ENCODE results near the gene DACT3. TPM values are rescaled to one million over a fixed set of nuclear protein-coding genes. Genes with fewer than 3 reads are reported as not detected.

Gene DACT3
- total RNA-seq, 1 experiment from 2014 or later = 1.9 TPM

DNA sequence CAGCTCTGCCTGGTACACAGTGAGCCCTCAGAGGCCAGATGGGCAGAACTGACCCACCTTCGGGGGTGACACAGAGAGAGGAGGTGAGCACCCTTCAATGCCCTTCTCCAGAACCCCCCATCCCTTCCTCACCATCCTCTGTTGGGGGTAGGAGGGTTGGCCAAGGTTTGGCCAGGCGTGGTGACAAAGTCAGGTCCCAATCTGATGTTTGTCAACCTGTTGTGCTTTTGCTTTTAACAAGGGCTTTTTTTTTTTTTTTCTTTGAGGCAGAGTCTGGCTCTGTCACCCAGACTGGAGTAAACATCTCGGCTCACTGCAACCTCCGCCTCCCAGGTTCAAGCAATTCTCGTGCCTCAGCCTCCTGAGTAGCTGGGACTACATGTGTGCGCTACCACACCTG lies 43.4 kb downstream of the DACT3 start:
- ChIA-PET POLR2A (ENCODE audit: unreplicated experiment) (no interaction called here), CTCF (interaction anchor here (0.5 to 1.2 kb wide), 3 partner anchors 10 to 136 kb away, joined by 3 to 16 read pairs (median 4); partner anchors contain the start of gene DACT3)
- BruUV-seq (replicated peaks) = no TSS peak
- H3K4me3 ChIP-seq (ENCODE audit: low read length) = no peak overlapping the region
- H3K4me2 ChIP-seq (ENCODE audit: low read length) = no peak overlapping the region
- intact Hi-C loops (cut with micrococcal nuclease) = no loop called here
- no peaks in the 10 kb centered on the region for H3K27me3 ChIP-seq (ENCODE audit: low read length)
- TF ChIP-seq, protein P1, sequence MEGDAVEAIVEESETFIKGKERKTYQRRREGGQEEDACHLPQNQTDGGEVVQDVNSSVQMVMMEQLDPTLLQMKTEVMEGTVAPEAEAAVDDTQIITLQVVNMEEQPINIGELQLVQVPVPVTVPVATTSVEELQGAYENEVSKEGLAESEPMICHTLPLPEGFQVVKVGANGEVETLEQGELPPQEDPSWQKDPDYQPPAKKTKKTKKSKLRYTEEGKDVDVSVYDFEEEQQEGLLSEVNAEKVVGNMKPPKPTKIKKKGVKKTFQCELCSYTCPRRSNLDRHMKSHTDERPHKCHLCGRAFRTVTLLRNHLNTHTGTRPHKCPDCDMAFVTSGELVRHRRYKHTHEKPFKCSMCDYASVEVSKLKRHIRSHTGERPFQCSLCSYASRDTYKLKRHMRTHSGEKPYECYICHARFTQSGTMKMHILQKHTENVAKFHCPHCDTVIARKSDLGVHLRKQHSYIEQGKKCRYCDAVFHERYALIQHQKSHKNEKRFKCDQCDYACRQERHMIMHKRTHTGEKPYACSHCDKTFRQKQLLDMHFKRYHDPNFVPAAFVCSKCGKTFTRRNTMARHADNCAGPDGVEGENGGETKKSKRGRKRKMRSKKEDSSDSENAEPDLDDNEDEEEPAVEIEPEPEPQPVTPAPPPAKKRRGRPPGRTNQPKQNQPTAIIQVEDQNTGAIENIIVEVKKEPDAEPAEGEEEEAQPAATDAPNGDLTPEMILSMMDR (conservative IDR thresholded peaks at IDR 0.05; ENCODE audit: low read depth, low read length) = no peak
- TF ChIP-seq EZH2phosphoT487 (IDR thresholded peaks at IDR 0.05; ENCODE audit: borderline replicate concordance, low read length) = no peak
- TF ChIP-seq EZH2 (IDR thresholded peaks at IDR 0.05; ENCODE audit: low read length, unreplicated experiment) = no peak
- no peaks in the 10 kb centered on the region for H3K36me3 ChIP-seq (ENCODE audit: low read depth, low read length)
- ATAC-seq = no peak
- H3K9me2 ChIP-seq (replicated peaks; ENCODE audit: low read length) = no peaks in the 10 kb centered on the region
- no peak overlapping the region for H3K27ac ChIP-seq (ENCODE audit: low read length)
- no peak for DNase-seq
- H3F3A ChIP-seq (ENCODE audit: low read length, unreplicated experiment) = no peaks in the 10 kb centered on the region
- H2AFZ ChIP-seq (ENCODE audit: low read length) = no peak overlapping the region
- H4K20me1 ChIP-seq (ENCODE audit: low read length) = no peaks in the 10 kb centered on the region
- no peaks in the 10 kb centered on the region for H3K9me3 ChIP-seq (ENCODE audit: low read length)
- H3K9ac ChIP-seq (ENCODE audit: low read length) = no peak overlapping the region
- no peaks in the 10 kb centered on the region for H3K79me2 ChIP-seq (ENCODE audit: low read length)
- H3K4me1 ChIP-seq (ENCODE audit: insufficient read depth, low read length) = no peaks in the 10 kb centered on the region

DNA sequence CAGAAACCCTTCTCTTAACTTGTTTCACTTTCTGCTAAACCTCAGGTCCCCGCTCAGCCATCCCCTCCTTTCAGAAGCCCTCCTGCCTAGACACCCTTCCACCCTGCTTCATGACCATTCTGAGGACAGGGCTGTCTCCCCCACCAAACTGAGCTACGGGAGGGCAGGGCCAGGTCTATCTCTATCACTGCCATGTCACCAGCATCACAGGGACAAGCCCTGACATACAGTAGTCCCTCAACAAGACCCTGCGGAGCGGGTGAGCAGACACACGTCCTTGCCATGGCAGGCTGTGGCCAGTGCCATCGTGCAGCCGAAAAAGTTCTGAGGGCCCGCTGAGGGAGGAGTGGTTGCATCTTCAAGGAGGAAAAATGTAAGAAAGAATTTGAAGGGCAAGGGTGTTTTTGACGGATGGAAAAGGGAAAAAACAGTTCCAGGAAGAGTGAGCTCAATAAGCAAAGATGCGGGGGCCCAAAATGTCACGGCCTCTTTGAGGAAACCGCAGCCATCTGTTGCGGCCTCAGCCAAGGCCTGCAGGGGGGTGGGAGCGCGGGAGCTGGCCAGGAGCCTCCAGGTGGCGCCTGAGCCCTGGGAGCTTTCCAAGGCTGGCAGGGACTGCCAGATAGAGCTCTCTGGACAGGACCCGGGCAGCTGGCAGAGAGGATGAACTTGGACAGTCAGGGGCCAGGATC lies 44.2 kb downstream of the DACT3 start:
- no peak overlapping the region for H3K27ac ChIP-seq (ENCODE audit: low read length)
- H3K9me2 ChIP-seq (replicated peaks; ENCODE audit: low read length) = no peaks in the 10 kb centered on the region
- no peak overlapping the region for H3K4me3 ChIP-seq (ENCODE audit: low read length)
- H3K4me2 ChIP-seq (ENCODE audit: low read length) = no peak overlapping the region
- no peaks in the 10 kb centered on the region for H3K36me3 ChIP-seq (ENCODE audit: low read depth, low read length)
- H3F3A ChIP-seq (ENCODE audit: low read length, unreplicated experiment) = no peaks in the 10 kb centered on the region
- H3K9me3 ChIP-seq (ENCODE audit: low read length) = no peaks in the 10 kb centered on the region
- DNase-seq = peak; percentile 65
- ChIA-PET CTCF (interaction anchor here (0.5 to 1.2 kb wide), 3 partner anchors 11 to 137 kb away, joined by 3 to 16 read pairs (median 4); partner anchors contain the start of gene DACT3), POLR2A (ENCODE audit: unreplicated experiment) (no interaction called here)
- no peaks in the 10 kb centered on the region for H4K20me1 ChIP-seq (ENCODE audit: low read length)
- peak overlapping the region; percentile 34; the same call in 1 of the 2 replicates for H2AFZ ChIP-seq (ENCODE audit: low read length)
- no peak overlapping the region for H3K9ac ChIP-seq (ENCODE audit: low read length)
- no peaks in the 10 kb centered on the region for H3K4me1 ChIP-seq (ENCODE audit: insufficient read depth, low read length)
- intact Hi-C loops (cut with micrococcal nuclease) = no loop called here
- H3K27me3 ChIP-seq (ENCODE audit: low read length) = no peaks in the 10 kb centered on the region
- no peaks in the 10 kb centered on the region for H3K79me2 ChIP-seq (ENCODE audit: low read length)
- peak; percentile 72 for ATAC-seq
- no TSS peak for BruUV-seq (replicated peaks)
- TF ChIP-seq, protein P1 (conservative IDR thresholded peaks at IDR 0.05; ENCODE audit: low read depth, low read length) = peak; percentile 69
- TF ChIP-seq EZH2 (IDR thresholded peaks at IDR 0.05; ENCODE audit: low read length, unreplicated experiment) (no peak), EZH2phosphoT487 (IDR thresholded peaks at IDR 0.05; ENCODE audit: borderline replicate concordance, low read length) (no peak)

DNA sequence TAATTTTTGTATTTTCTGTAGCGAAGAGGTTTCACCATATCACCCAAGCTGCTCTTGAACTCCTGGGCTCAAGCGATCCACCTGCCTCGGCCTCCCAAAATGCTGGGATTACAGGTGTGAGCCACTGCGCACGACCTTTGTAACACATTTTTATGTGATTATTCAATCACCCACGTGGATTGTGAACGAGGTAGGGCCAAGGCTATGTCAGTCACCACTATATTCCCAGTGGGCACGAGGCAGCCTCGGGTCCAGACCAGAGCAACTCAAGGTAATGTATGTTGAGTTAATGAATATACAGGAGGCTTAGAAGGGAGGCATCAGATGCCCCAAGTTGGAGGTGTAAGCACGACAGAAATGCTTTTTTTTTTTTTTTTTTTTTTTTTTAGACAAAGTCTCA lies 45.0 kb downstream of the DACT3 start:
- H3F3A ChIP-seq (ENCODE audit: low read length, unreplicated experiment) = no peaks in the 10 kb centered on the region
- H3K9me2 ChIP-seq (replicated peaks; ENCODE audit: low read length) = no peaks in the 10 kb centered on the region
- CTCF ChIA-PET = no interaction called here
- no peaks in the 10 kb centered on the region for H3K4me1 ChIP-seq (ENCODE audit: insufficient read depth, low read length)
- no peaks in the 10 kb centered on the region for H3K27me3 ChIP-seq (ENCODE audit: low read length)
- H3K4me3 ChIP-seq (ENCODE audit: low read length) = no peak overlapping the region
- H4K20me1 ChIP-seq (ENCODE audit: low read length) = no peaks in the 10 kb centered on the region
- H3K9me3 ChIP-seq (ENCODE audit: low read length) = no peaks in the 10 kb centered on the region
- no TSS peak for BruUV-seq (replicated peaks)
- DNase-seq (no peak), ATAC-seq (no peak)
- POLR2A ChIA-PET (ENCODE audit: unreplicated experiment) = no interaction called here
- no peaks in the 10 kb centered on the region for H3K36me3 ChIP-seq (ENCODE audit: low read depth, low read length)
- no peak overlapping the region for H3K4me2 ChIP-seq (ENCODE audit: low read length)
- no peak overlapping the region for H3K27ac ChIP-seq (ENCODE audit: low read length)
- no peak overlapping the region for H3K9ac ChIP-seq (ENCODE audit: low read length)
- intact Hi-C loops (cut with micrococcal nuclease) = no loop called here
- TF ChIP-seq, protein P1 (conservative IDR thresholded peaks at IDR 0.05; ENCODE audit: low read depth, low read length) = no peak
- TF ChIP-seq EZH2 (IDR thresholded peaks at IDR 0.05; ENCODE audit: low read length, unreplicated experiment) = no peak
- TF ChIP-seq EZH2phosphoT487 (IDR thresholded peaks at IDR 0.05; ENCODE audit: borderline replicate concordance, low read length) = no peak
- no peak overlapping the region for H2AFZ ChIP-seq (ENCODE audit: low read length)
- no peaks in the 10 kb centered on the region for H3K79me2 ChIP-seq (ENCODE audit: low read length)
